ENCODE results near the gene KCNMB4. TPM values are rescaled to one million over a fixed set of nuclear protein-coding genes. Genes with fewer than 3 reads are reported as not detected.
"Not testable (repeated sequence)": the region's sequence is repeated elsewhere in the genome, so short reads cannot be mapped to it uniquely, and the experiment has no call there.

KCNMB4 gene
- total RNA-seq, 1 donor from 2014 or later = 67.2 TPM

DNA sequence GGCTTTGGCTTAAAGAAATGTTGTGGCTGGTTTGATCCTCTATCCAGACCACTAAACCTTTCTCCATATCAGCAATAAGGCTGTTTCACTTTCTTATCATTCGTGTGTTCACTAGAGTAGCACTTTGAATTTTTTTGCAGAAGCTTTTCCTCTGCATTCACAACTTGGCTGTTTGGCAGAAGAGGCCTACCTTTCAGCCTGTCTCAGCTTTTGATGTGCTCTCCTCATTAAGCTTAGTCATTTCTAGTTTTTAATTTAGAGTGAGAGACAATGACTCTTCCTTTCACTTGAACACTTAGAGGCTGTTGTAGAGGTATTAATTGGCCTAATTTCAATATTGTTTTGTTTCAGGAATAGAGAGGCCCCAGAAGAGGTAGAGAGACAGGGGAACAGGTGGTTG, 13.8 kb downstream of the KCNMB4 start:
- no peak for DNase-seq

DNA sequence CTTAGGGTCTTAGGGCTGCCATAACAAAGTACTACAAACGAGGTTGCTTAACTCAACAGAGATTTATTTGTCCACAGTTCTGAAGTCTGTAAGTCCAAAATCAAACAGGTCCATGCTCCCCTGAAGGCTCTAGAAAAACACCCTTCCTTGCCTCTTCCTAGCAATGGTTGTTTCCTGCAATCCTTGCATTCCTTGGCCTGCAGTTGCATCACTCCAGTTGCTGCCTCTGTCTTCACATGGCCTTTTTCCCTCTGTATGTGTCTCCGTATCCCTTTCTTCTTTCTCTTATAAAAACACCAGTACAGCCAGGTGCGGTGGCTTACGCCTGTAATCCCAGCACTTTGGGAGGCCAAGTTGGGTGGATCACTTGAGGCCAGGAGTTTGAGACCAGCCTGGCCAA, 17.4 kb downstream of the KCNMB4 start:
- no peak for DNase-seq

DNA sequence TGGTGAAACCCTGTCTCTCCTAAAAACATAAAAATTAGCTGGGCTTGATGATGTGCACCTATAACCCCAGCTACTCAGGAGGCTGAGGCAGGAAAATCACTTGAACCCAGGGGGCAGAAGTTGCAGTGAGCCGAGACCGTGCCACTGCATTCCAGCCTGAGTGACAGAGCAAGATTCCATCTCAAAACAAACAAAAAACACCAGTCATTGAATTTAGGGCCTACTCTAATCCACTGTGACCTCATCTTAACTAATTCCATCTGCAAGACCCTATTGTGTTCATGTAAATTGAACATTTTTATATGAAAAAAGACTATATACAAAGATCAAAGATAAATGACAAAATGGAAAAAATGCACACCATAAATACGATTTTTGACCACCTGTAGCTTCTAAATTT, 17.8 kb downstream of the KCNMB4 start:
- DNase-seq = no peak

DNA sequence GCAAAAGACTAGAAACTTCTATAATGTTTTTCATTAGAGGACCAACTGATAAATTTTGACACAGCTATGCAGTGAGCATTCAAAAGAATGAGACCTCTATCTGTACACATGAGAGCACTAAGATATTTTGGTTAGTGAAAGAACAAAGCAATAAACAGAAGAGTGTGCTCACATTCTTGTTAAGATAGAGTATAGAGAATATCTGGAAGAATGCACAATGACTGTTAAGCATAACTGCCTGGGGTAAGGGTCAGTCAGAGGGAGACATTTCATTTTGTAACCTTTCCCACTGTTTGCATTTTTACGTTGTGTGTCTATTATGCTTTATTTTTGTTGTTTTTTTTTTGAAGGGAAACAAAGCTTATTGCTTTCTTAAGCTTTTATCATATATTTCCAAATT, 20.7 kb downstream of the KCNMB4 start:
- DNase-seq = no peak

DNA sequence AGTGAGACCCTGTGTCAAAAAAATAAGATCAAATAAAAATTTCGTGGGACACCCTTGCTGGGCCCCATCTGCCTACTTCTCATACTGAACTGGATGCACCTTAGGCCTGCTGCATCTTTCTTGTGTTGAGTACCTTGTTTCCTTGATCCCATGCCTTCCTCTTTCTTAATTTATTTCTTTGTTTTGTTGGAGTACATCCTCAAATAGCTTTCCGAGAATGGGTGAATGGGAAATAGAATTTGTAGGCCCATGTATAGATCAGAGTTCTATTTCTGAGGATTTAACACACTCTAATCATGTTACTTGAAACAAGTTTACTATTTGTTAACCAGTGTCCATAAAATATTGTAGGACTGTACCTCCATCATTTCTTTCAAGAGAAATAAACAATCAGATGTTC, 23.6 kb downstream of the KCNMB4 start:
- DNase-seq = no peak

DNA sequence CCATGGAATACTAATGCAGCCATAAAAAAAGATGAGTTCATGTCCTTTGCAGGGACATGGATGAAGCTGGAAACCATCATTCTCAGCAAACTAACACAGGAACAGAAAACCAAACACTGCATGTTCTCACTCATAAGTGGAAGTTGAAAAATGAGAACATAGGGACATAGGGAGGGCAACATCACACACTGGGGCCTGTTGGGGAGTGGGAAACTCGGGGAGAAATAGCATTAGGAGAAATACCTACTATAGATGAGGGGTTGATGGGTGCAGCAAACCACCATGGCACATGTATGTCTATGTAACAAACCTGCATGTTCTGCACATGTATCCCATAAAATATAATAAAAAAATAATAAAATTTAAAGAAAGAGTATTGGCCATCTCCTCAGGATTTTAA, 26.5 kb downstream of the KCNMB4 start:
- DNase-seq = not testable (repeated sequence)

DNA sequence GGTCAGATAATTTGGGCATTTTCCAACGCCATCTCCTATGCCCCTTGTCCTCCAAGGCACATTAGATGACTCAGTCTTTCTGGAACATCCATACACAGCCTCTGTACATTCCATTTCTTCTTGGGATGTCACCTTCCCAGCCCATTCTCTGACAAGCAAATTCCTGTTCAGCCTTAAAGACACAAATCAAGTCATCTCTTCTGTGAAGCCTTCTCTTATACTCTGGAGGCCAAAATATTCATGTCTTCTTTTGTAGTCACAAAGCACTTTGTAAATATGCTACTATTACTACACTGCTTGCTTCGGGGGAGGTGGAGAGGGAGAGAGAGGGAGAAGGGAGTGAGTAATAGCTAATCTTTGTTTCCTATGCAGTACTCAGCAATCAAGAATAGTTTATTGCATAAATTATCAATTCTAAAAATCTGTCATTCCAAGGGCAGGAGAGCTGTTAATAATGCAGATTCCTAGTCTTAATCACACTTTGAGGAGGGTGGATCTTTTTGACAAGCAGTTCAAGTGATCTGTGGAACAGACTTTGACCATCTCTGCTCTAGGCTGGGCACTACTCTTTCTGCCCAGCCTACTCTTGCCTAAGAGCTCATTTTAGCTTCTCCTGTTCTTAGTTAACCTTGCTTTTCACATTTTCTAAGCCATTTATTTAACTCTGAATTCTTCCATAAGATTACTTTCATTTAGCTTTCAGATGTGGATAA, 27.9 kb downstream of the KCNMB4 start:
- no peak for DNase-seq

DNA sequence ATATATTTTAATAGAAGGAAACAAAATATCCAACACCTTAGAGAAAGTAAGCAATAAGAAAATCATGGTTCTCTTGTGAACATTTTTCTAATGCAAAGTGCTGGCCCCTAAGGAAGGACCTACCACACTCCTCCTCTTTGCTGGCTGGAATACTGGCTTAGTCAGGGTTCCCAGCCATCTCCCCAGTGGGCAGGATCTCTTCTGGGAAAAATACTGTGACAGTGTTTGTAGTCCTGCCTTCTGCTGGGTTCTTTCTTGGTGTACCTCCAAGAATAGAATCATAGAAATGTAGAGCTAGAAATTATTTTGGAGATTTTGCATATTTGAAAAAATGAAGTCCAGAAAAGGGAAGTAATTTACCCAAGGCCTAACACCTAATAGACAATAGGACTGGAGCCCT, 31.9 kb downstream of the KCNMB4 start:
- DNase-seq = peak; percentile 21

DNA sequence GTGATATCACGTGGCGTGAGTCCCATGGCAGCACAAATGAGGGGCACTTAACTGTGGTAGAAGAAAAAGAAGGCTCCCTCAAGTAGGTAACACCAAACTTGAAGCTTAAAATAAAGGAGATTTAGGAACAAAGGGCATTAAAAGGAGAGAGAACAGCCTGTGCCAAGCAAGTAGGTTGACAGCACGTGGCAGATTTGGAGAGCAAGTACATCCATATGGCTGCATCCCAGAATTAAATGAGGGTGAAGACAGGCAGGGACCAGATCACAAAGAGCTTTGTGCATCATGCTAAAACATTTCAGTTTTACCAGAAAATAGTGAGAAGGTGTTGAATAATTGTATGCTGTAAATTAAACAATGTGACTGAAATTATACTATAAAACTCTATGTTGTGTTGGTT, 32.8 kb downstream of the KCNMB4 start:
- peak; percentile 19 for DNase-seq

DNA sequence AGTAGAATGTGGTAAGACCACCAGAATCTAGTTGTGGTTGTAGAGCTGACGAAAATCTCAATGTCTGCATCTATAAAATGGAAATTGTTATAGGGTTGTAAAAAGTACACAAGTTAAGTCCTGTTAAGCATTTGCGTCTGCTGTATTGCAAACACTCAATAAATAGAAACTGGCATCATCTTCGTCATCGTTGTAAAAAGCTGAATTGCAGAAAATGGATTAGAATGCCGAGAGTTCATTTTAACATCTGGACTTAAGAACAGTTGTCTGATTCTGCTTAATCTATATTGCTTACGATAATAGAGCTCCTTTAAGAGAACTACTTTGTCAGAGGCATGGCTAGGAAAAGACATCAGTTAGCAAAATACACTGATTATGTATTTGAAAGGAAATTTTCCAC, 33.2 kb downstream of the KCNMB4 start:
- no peak for DNase-seq

DNA sequence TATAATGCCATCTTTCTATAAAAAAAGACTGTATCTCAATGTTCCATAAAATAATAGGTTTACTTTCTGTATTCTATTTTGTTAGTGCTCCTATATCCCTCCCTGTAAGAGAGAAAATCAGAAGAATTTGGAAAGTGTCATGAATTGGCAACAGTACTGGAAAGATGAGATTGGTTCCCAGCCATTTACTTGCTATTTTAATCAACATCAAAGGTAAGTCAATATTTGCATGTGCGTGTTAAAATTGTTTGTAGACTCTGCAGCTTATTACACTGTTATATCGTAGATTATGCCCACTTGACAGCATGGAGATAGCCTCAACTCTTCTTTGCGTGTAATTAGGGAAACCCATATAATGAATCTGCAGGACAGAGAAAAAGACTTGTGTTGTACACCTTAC, 34.0 kb downstream of the KCNMB4 start:
- DNase-seq = no peak

DNA sequence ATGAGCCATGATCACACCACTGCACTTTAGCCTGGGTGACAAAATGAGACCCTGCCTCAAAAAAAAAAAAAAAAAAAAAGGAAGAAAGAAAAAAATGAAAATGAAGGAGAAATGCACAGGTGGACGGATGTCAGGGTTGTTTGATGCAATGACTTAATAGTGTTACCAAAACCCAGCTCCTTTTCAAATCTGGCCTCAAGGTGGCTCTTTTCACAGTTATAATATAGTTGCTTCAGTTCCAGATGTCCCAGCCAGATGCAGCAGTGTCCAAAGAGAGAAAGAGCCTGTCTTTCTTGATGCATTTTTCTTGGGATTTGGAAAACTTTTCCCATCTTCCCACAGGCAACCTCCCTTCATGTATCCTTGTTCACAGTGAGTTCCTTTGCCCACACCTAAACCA, 36.5 kb downstream of the KCNMB4 start:
- DNase-seq = no peak

DNA sequence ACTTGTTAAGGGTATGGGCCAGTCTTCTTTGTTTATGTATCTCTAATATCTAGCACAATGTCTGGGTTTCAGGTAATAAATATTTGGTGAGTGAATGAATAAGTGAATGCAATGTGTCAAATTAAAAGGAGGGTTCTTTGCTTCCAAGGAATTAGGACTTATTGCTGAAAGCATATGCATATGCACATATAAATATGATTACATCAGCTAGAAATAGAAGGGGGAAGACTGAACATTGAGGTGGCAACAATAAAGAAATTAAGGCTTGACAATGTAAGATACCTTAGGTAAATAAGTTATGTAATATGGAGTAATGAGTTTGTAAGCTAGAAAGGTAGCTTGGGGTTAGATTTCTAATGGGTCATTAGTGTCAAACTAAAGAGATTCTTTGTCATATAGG, 37.7 kb downstream of the KCNMB4 start:
- DNase-seq = no peak

DNA sequence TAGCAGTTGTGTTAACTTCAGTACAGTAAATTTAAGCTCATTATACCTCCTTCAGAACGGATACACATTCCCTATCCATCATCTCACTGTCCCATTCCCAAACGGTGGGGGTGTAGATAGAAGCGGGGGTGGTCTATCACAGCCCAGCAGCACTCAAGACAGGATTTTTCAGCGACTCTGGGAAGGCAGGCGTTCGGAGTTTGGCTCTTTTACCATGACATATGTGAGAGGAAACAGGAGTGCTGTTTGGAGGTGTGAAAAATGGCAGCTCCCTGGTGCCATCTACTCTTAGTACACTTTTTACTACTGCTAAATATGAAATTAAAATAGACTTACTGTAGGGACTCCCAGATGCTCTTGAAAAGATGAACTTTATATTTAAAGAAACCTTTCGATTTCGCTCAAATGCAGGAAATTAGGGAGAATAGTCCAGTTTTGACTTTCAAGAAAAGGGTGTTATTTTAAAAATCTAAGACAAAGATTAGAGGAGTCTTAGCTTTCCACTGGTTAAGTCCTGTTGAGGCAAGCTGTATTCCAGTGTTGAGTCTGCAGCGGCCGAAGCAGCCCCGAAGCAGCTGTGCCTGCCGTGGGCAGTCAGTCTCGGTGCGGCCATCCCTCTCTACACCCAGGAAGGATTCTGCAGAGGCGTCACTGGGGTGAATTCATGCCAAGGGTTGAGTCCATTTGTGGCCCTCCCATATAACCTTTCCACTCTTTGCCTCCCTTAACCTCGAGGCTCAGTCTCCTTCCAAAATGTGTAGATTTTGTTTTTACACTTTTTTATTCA, 42.1 kb downstream of the KCNMB4 start:
- DNase-seq = peak; percentile 53

DNA sequence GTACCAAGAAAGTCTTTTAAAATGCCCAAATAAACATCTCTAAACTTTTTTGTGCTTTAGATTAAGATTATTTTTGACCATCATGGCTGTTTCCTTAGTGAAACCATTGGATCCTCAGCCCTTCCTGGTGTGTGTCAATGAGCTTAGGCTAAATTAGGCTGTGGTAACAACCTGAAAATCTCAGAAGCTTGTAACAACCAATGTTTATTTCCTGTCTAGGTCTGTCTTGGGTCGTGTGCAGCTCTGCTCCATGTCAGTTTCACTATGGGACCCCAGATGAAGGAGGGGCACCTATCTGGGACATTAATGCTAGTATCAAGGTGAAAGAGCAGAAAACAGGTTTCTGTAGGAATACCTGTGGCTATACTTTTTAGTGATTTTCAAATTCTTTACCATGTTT, 49.9 kb downstream of the KCNMB4 start:
- DNase-seq = no peak

DNA sequence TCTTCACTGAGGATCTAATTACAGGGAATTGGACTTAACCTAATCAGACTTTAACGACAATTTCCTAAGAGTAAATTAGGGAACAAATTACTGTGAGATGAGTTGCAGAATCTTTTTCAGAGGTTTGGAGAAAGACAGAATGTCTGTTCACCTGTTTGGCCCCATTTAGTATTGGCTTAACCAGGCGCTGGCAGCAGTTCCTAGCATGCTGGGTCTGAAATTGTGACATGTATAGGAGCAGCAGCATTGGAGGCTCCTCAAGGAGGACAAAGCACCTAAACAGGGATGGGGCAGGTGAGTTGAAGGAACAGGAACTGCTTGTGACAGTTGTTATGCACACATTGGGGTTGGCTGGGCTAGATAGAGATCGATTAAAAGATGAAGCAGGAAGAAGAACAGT, 51.0 kb downstream of the KCNMB4 start:
- DNase-seq = no peak

DNA sequence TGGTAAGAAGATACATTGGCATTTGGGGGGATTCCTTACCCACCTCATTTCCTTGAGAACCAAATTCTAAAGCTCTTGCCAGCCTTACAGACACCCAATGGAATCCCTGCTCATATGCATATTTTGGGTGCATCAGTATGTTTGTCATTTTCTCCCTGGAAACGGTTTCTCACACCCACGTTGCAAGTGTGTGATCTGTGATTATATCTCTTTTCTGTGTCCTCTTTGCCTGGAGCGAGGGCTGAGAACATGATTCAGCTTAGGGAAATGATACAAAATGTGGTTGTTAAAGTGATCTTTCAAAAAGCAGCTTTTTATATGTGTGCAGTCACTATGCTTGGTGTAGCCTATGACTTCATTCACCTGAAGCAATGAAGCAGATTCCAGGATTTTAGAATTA, 52.0 kb downstream of the KCNMB4 start:
- peak; percentile 50 for DNase-seq

DNA sequence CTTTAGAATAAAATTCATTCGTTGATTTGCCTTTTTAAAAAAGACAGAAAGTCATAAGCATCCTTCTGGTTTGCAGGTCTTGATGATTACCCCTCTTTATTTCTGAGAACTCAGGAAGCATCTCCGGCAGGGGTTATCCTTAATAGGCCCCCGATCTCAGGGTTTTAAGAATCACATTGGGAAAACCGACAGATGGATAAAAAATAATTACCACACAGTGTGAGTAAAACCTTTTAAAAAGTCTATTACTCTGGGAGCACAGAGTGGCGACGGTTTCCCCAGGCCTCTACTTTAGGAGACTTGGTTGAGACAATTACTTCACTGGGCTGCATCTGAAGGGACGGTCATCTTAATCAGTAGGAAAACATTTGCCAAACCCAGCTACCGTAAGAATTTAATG, 56.5 kb downstream of the KCNMB4 start:
- DNase-seq = no peak

DNA sequence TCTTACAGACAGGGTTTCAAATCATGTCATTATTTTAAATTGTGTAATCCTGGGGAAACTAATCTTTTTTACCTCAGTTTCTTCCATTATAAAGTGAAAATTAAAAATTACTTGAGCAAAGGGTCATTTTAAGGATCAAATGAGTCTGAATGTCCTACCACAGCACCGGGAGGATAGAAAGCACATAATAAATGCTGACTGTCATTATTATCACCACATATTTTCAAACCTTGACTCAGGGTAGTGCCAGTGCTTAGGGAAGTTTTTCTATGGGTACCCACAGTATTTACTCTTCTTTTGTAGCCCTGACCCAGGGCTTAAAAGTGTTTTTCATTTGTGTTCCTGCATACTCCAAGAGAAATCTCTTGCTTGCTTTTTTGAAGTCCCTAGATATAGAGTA, 60.5 kb downstream of the KCNMB4 start:
- DNase-seq = no peak

DNA sequence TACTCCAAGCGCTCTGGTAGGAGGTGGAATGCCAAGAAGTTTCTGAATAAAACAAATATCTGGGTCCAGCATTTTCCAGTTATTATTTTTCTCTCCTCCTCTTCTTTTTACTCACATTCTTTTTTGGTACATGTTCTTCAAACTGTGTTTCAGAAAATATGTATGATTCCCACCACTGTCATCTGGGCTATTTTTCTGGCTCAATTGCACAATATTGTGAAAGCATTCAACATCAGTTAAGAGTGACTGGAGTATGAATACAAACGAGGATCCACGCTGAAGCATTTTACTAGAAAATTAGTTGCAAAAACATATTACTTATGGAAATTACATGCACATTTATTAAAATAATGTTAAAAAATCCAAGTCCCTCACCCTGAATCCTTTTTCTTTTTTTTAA, 61.5 kb downstream of the KCNMB4 start:
- no peak for DNase-seq

DNA sequence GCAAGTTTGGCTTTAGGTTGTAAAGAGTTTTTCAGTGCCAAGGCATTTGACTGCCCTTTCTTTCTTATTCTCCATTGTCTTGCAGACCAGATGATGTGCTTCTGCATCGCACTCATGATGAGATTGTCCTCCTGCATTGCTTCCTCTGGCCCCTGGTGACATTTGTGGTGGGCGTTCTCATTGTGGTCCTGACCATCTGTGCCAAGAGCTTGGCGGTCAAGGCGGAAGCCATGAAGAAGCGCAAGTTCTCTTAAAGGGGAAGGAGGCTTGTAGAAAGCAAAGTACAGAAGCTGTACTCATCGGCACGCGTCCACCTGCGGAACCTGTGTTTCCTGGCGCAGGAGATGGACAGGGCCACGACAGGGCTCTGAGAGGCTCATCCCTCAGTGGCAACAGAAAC, 64.3 kb downstream of the KCNMB4 start:
- DNase-seq = no peak

DNA sequence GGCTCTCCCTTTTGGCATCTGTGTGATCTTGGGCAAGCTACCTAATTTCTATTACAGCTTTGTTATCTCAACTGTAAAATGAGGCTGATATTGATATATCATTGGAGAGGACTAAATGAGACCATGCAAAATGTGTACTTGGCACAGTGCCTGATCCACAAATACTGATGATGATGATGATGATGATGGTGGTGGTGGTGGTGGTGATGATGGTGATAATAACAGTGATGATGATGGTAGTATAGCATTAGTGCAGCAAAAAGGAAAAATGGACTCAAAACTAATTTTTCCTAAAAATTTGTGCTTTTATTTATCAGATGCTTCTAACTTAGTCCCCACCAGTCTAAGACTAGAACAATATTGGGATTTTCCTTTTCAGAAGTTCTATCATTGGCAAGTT, 70.7 kb downstream of the KCNMB4 start:
- no peak for DNase-seq

DNA sequence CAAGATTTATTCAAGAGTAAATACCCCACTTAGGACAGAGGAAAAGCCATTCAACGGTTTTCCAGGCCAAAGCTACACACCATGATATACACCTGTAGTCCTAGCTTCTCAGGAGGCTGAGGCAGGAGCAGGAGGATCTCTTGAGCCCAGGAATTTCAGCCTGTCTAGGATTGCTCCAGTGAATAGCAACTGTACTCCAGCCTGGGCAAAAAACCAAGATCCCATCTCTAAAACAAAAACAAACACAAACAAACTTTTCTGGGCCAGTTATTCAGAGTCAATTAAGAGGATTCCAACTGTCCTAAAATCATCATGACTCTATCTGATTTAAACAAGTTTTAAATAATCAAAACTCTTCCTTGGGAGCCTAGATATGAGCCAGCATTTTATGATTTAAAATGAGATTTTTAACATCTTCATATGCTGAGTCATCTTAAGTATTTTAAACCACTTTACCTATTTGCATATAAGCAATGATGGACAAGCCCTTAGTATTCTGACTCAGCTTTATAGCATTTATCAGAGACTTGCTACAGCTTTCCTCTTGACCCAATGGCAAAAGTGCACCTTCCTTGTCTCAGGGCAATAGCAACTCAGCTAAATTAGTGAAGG, 77.1 kb downstream of the KCNMB4 start:
- DNase-seq = no peak

DNA sequence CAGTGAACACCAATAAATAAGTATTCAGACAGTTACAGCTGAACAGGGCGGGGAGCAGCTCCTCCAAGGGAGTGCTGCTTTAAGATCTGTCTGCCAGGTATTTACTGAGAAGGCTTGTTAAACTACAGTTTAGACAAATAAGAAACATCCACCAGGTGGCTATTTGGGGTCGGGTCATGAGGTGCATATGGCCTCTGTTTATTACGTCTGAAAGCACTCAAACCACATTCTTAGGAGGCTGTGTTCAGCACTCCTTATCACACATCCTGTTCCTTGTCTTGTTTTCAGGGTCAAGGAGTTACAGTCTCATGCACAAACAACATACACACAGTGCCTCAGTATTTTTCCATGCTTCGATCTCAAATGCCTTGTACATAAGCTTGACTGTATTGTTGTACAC, 78.8 kb downstream of the KCNMB4 start:
- DNase-seq = no peak
